ACC112 (cell line): ENCODE results near the gene LEFTY2.

Experiments
- H2AFZ ChIP-seq: fragments of 200-600 bp; sonication (generic); one replicate; pipeline ENCODE4 v1.6.0; 2017; ENCODE audit warnings: antibody characterized with exemption, low read length; ENCODE audit not compliant: unreplicated experiment
- H3K27ac ChIP-seq: fragments of 200-600 bp; sonication (generic); 2 replicates; pipeline ENCODE4 v1.5.1; 2014; ENCODE audit warnings: low read depth, mild to moderate bottlenecking, antibody characterized with exemption, low read length, moderate library complexity
- H3K27me3 ChIP-seq: fragments of 200-600 bp; sonication (generic); 2 replicates; pipeline ENCODE4 v1.6.1; 2014; ENCODE audit warnings: mild to moderate bottlenecking, antibody characterized with exemption, low read length, moderate library complexity, mixed read lengths; ENCODE audit not compliant: insufficient read depth
- H3K36me3 ChIP-seq: fragments of 200-600 bp; sonication (generic); 2 replicates; pipeline ENCODE4 v1.6.1; 2016; ENCODE audit warnings: mild to moderate bottlenecking, antibody characterized with exemption, low read length, moderate library complexity, mixed read lengths; ENCODE audit not compliant: insufficient read depth
- H3K4me1 ChIP-seq: fragments of 200-600 bp; sonication (generic); one replicate; pipeline ENCODE4 v1.6.1; 2016; ENCODE audit warnings: low read length, mixed read lengths; ENCODE audit not compliant: insufficient read depth, unreplicated experiment, control insufficient read depth
- H3K4me3 ChIP-seq: fragments of 200-600 bp; sonication (generic); 2 replicates; pipeline ENCODE4 v1.5.1; 2014; ENCODE audit warnings: mild to moderate bottlenecking, low read depth, low read length
- H3K79me2 ChIP-seq: fragments of 200-600 bp; sonication (generic); one replicate; pipeline ENCODE4 v1.6.0; 2016; ENCODE audit warnings: low read length; ENCODE audit not compliant: control insufficient read depth, unreplicated experiment, insufficient read depth

LEFTY2 gene

DNA sequence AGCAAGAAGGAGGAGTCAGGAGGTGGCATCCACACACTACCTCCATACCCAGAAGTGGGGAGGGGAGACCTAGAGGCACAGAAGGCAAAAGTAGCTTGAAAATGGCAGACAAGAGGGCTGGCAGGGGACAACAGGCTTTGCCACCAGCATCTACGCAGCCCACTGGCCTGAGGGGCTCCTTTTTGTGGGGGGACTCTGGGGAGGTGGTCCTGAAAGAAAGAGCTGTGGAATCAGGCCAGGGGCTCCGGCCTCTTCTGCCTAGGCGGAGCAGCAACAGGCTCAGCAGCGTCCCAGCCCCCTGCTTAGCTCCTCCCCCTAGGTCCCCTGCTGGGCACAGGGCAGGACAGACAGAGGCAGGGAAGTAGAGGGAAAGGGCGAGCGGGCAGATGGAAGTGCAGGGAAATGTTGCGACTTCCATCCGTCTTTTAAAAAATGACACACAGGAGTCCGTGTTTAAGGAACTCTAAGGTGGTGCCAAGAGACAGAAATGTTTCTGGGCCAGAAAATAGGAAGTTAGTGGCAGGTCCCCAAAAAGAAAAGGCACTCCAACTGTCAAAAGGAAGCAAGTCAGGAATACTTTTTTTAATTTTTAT, 10.0 kb upstream of the LEFTY2 start:
- H3K27me3 ChIP-seq, result peaks cover 48% of the 10 kb centered on the region
- no peaks in the 10 kb centered on the region for H3K79me2 ChIP-seq
- H3K36me3 ChIP-seq, result no peaks in the 10 kb centered on the region
- no peaks in the 10 kb centered on the region for H3K4me1 ChIP-seq
- H2AFZ ChIP-seq, result no peak overlapping the region
- no peak overlapping the region for H3K27ac ChIP-seq
- H3K4me3 ChIP-seq, result no peak overlapping the region

DNA sequence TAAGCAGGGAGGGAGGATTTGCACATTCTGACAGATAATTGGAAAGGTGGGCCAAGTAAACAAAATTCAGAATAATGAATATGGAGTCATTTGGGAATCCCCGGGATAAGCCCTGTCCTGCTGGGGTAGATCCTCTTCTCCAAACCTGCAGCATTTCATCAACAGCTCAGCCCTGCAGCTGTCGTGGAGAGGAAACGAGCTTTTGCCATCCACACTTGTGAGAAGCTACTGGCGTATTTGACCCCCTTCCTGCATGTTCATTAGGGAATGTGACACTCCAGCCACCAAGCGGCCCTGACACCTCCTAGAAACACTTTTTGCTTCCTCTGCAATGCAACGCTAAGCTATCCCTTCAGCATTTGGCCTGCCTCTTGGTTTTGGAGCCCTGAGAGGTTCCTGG, 8.0 kb upstream of the LEFTY2 start:
- H3K4me1 ChIP-seq, result no peaks in the 10 kb centered on the region
- no peaks in the 10 kb centered on the region for H3K79me2 ChIP-seq
- H2AFZ ChIP-seq, result no peak overlapping the region
- H3K27me3 ChIP-seq, result peaks cover 35% of the 10 kb centered on the region
- no peak overlapping the region for H3K4me3 ChIP-seq
- H3K27ac ChIP-seq, result no peak overlapping the region
- H3K36me3 ChIP-seq, result no peaks in the 10 kb centered on the region

- Histone ChIP-seq H3K4me1 (no peaks in the 10 kb centered on the region), H3K27me3 (peaks cover 27% of the 10 kb centered on the region), H2AFZ (no peak overlapping the region), H3K79me2 (no peaks in the 10 kb centered on the region), H3K4me3 (no peak overlapping the region), H3K27ac (no peak overlapping the region), H3K36me3 (no peaks in the 10 kb centered on the region)
These were observed 5.8 kb upstream of the LEFTY2 start for GRCh38 chr1:225946803-225947202.

DNA sequence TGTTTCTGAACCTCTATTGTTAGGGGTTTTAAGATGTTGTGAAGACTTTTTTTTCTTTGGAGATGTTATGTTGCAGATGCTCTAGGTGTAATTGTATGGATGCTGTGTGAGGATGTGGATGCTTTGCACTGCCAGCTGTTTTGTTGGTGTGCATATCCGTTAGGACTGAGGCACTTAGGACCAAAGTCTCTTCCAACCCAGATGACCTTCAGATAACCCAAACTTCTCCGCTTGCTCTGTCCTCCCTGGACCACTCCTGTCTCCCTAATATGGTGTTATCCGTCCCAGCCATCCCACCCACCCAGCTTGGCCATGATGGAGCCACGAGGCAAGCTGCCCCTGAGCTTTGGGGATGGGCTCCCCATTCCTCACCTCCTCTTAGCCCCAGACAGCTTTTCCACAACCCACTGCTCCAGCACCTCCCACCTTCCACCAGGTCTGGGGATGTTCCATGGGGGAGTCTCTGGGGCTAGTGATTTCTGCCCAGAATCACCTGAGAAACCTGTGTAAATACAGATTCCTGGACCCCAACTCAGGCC, 5.1 kb upstream of the LEFTY2 start:
- H3K79me2 ChIP-seq, result no peaks in the 10 kb centered on the region
- H3K27ac ChIP-seq, result no peak overlapping the region
- H3K27me3 ChIP-seq, result peaks cover 27% of the 10 kb centered on the region
- no peak overlapping the region for H2AFZ ChIP-seq
- no peaks in the 10 kb centered on the region for H3K36me3 ChIP-seq
- H3K4me3 ChIP-seq, result no peak overlapping the region
- no peaks in the 10 kb centered on the region for H3K4me1 ChIP-seq

DNA sequence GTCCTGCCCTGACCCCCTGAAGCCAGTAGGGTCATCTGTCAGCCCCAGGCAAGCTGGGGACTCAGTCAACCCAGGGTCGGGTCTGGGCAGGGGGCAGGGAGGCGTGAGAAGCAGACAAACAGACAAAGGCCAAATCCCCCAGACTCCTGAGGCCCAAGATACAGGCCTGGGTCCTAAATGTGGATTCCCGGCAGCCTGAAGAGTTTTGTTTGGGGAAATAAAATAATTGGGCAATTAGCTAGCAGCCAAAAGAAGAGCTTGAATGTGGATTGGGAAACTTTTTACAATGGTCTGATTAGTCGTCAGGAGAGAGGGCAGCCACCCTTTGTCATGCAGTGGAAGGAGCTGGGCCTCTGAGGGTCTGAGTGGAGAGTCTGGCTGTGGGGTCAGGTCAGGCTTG, 4.5 kb upstream of the LEFTY2 start:
- no peaks in the 10 kb centered on the region for H3K36me3 ChIP-seq
- H3K4me1 ChIP-seq, result no peaks in the 10 kb centered on the region
- H3K27ac ChIP-seq, result no peak overlapping the region
- no peaks in the 10 kb centered on the region for H3K79me2 ChIP-seq
- H3K4me3 ChIP-seq, result no peak overlapping the region
- peaks cover 21% of the 10 kb centered on the region for H3K27me3 ChIP-seq
- no peak overlapping the region for H2AFZ ChIP-seq

- peaks cover 20% of the 10 kb centered on the region for H3K27me3 ChIP-seq
- no peaks in the 10 kb centered on the region for H3K79me2 ChIP-seq
- H3K27ac ChIP-seq, result no peak overlapping the region
- H3K4me1 ChIP-seq, result no peaks in the 10 kb centered on the region
- no peaks in the 10 kb centered on the region for H3K36me3 ChIP-seq
- H2AFZ ChIP-seq, result no peak overlapping the region
- no peak overlapping the region for H3K4me3 ChIP-seq
These were observed 3.9 kb upstream of the LEFTY2 start for GRCh38 chr1:225944951-225945350.

GRCh38 chr1:225944387-225944786, 3.4 kb upstream of the LEFTY2 start:
- Histone ChIP-seq H3K4me3 (no peak overlapping the region), H3K36me3 (no peaks in the 10 kb centered on the region), H3K79me2 (no peaks in the 10 kb centered on the region), H2AFZ (no peak overlapping the region), H3K27ac (no peak overlapping the region), H3K27me3 (peaks cover 20% of the 10 kb centered on the region), H3K4me1 (no peaks in the 10 kb centered on the region)

- peaks cover 13% of the 10 kb centered on the region for H3K27me3 ChIP-seq
These were observed 2.6 kb upstream of the LEFTY2 start for GRCh38 chr1:225943582-225943981.

DNA sequence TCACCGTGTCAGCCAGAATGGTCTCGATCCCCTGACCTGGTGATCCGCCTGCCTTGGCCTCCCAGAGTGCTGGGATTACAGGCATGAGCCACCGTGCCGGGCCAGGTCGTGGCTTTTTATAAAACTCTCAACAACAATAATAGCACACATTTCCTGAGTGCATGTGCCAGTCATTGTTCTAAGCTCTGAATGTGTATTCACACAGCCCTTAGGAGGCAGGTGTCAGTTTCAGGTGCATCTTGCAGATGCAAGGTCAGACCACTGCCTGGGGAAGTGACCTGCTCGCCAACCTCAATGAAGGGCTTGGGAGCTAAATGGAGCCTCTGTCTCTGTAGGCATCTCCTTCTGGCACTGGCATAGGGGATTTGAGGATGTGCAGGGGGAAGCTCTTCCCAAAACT, 1.6 kb upstream of the LEFTY2 start:
- Histone ChIP-seq H3K4me3 (no peak overlapping the region), H3K4me1 (no peaks in the 10 kb centered on the region), H2AFZ (no peak overlapping the region), H3K27me3 (peaks cover 5% of the 10 kb centered on the region; the same call in 1 of the 2 replicates), H3K79me2 (no peaks in the 10 kb centered on the region), H3K27ac (no peak overlapping the region), H3K36me3 (no peaks in the 10 kb centered on the region)

More at GRCh38 chr1:225943582-225943981, 2.6 kb upstream of the LEFTY2 start:
- Histone ChIP-seq H3K79me2 (no peaks in the 10 kb centered on the region), H3K4me1 (no peaks in the 10 kb centered on the region), H3K4me3 (no peak overlapping the region), H3K27ac (no peak overlapping the region), H3K36me3 (no peaks in the 10 kb centered on the region), H2AFZ (no peak overlapping the region)

DNA sequence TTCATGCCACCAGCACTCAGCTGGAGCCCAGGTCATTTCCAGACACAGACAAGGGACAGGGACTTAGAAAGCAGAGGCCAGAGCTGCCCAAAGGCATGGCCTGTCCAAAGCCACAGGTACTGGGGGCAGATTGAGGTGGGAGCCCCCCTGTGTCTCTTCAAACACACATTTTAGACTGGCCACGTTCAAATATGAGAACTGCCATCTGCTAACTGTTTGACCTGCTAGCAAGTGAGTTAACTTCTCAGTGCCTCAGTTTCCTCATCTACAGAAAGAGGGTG, 862 bp upstream of the LEFTY2 start:
- H3K79me2 ChIP-seq, result no peaks in the 10 kb centered on the region
- no peaks in the 10 kb centered on the region for H3K27me3 ChIP-seq
- no peak overlapping the region for H2AFZ ChIP-seq
- no peak overlapping the region for H3K27ac ChIP-seq
- no peak overlapping the region for H3K4me3 ChIP-seq
- H3K36me3 ChIP-seq, result no peaks in the 10 kb centered on the region
- no peaks in the 10 kb centered on the region for H3K4me1 ChIP-seq

- no peaks in the 10 kb centered on the region for H3K4me1 ChIP-seq
- H3K27ac ChIP-seq, result no peak overlapping the region
- H3K79me2 ChIP-seq, result no peaks in the 10 kb centered on the region
- no peak overlapping the region for H3K4me3 ChIP-seq
- no peaks in the 10 kb centered on the region for H3K27me3 ChIP-seq
- H2AFZ ChIP-seq, result no peak overlapping the region
- no peaks in the 10 kb centered on the region for H3K36me3 ChIP-seq
These were observed 452 bp downstream of the LEFTY2 start for GRCh38 chr1:225940385-225941151.
